HCT116 (cell line): ENCODE results near the gene DLX3.

Source experiments
- EGR1 ChIP-seq: IDR thresholded peaks from 2 replicates; pipeline ENCODE4 v1.6.1; 2012; ENCODE audit warnings: low read depth
- EZH2 ChIP-seq: fragments of 200-600 bp; sonication (generic); IDR thresholded peaks from 2 replicates; pipeline ENCODE4 v1.6.1; 2017; ENCODE audit warnings: antibody characterized with exemption, mixed run types
- EZH2phosphoT487 ChIP-seq: fragments of 200-600 bp; IDR thresholded peaks from 2 replicates; pipeline ENCODE4 v1.6.1; 2018; ENCODE audit warnings: antibody characterized with exemption, borderline replicate concordance
- JUND ChIP-seq: IDR thresholded peaks from 2 replicates; pipeline ENCODE4 v1.6.1; 2012
- POLR2A ChIP-seq: IDR thresholded peaks from 2 replicates; pipeline ENCODE4 v1.7.0; 2011; ENCODE audit warnings: borderline replicate concordance; ENCODE audit not compliant: insufficient read depth, insufficient read length; ENCODE audit errors: extremely low read depth
- POLR2AphosphoS5 ChIP-seq: IDR thresholded peaks from 2 replicates; pipeline ENCODE4 v1.6.1; 2011; ENCODE audit warnings: mild to moderate bottlenecking, low read depth, low read length, moderate library complexity
- SIN3A ChIP-seq: IDR thresholded peaks from 2 replicates; pipeline ENCODE4 v1.6.1; 2012; ENCODE audit warnings: low read depth
- SP1 ChIP-seq: IDR thresholded peaks from 2 replicates; pipeline ENCODE4 v1.6.1; 2012; ENCODE audit warnings: low read depth
- YY1 ChIP-seq: IDR thresholded peaks from 2 replicates; pipeline ENCODE4 v1.6.1; 2011; ENCODE audit warnings: low read length, low read depth, moderate library complexity, mild to moderate bottlenecking; ENCODE audit not compliant: insufficient replicate concordance; ENCODE audit errors: extremely low read depth
- ZFX ChIP-seq: fragments of 450-650 bp; IDR thresholded peaks from 2 replicates; pipeline ENCODE4 v1.6.1; 2017
- TF ChIP-seq, protein P1 (sequence below): IDR thresholded peaks from 2 replicates; pipeline ENCODE4 v1.6.1; 2012
- TF ChIP-seq, protein P2 (sequence below): IDR thresholded peaks from 2 replicates; pipeline ENCODE4 v1.6.1; 2011; ENCODE audit warnings: mild to moderate bottlenecking, low read length, moderate library complexity; ENCODE audit not compliant: insufficient replicate concordance; ENCODE audit errors: extremely low read depth
- TF ChIP-seq, protein P3 (sequence below), 3 experiments: fragments of 200-600 bp in 1 of 3; sonication (generic) in 1 of 3; IDR thresholded peaks in 2 of 3; conservative IDR thresholded peaks in 1 of 3; 2 replicates each; pipeline ENCODE4 v1.5.1; 2012 to 2017; ENCODE audit warnings: low read depth in 2 of 3, low read length in 2 of 3, antibody characterized with exemption in 1 of 3, borderline replicate concordance in 1 of 3, control low read depth in 1 of 3, mild to moderate bottlenecking in 1 of 3, mixed read lengths in 1 of 3, mixed run types in 1 of 3, moderate library complexity in 1 of 3; ENCODE audit not compliant: insufficient read depth in 1 of 3
- TF ChIP-seq, protein P4 (sequence below): IDR thresholded peaks from 2 replicates; pipeline ENCODE4 v1.6.1; 2012; ENCODE audit warnings: low read depth

DNA sequence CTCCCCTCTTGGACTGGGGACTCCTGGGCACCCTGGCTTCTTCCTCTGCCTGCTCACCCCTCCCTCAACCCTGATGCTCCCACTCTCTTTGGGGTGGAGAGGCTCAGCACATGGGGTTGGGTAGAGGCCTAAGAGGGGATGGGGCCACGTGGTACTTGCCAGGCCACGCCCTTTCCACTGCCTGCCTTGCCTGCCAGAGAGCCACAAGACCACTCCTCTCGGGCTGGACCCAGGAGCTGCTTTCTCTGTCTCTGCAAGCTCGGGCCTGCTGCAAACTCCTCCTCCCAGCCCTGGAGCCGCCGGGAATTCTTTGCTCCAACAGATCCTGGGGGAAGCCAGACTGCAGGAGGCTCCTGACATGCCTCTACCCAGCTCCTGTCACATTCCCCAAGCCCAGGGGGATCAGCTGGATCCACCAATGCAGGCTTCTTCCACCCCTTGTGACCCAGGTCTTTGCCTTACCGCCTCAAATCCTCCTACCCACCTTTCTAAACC is 14.3 kb downstream of the DLX3 start:
- TF ChIP-seq, protein P1, sequence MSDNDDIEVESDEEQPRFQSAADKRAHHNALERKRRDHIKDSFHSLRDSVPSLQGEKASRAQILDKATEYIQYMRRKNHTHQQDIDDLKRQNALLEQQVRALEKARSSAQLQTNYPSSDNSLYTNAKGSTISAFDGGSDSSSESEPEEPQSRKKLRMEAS, result no peak
- TF ChIP-seq, protein P2, sequence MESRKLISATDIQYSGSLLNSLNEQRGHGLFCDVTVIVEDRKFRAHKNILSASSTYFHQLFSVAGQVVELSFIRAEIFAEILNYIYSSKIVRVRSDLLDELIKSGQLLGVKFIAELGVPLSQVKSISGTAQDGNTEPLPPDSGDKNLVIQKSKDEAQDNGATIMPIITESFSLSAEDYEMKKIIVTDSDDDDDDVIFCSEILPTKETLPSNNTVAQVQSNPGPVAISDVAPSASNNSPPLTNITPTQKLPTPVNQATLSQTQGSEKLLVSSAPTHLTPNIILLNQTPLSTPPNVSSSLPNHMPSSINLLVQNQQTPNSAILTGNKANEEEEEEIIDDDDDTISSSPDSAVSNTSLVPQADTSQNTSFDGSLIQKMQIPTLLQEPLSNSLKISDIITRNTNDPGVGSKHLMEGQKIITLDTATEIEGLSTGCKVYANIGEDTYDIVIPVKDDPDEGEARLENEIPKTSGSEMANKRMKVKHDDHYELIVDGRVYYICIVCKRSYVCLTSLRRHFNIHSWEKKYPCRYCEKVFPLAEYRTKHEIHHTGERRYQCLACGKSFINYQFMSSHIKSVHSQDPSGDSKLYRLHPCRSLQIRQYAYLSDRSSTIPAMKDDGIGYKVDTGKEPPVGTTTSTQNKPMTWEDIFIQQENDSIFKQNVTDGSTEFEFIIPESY, result no peak
- TF ChIP-seq POLR2AphosphoS5, result no peak
- TF ChIP-seq, protein P3, sequence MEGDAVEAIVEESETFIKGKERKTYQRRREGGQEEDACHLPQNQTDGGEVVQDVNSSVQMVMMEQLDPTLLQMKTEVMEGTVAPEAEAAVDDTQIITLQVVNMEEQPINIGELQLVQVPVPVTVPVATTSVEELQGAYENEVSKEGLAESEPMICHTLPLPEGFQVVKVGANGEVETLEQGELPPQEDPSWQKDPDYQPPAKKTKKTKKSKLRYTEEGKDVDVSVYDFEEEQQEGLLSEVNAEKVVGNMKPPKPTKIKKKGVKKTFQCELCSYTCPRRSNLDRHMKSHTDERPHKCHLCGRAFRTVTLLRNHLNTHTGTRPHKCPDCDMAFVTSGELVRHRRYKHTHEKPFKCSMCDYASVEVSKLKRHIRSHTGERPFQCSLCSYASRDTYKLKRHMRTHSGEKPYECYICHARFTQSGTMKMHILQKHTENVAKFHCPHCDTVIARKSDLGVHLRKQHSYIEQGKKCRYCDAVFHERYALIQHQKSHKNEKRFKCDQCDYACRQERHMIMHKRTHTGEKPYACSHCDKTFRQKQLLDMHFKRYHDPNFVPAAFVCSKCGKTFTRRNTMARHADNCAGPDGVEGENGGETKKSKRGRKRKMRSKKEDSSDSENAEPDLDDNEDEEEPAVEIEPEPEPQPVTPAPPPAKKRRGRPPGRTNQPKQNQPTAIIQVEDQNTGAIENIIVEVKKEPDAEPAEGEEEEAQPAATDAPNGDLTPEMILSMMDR (IDR thresholded peaks at IDR 0.05 in 2 of 3, conservative IDR thresholded peaks at IDR 0.05 in 1 of 3; ENCODE audit: borderline replicate concordance in 1 of 3, insufficient read depth in 1 of 3, low read depth in 2 of 3, low read length in 2 of 3), result no peak
- no peak for TF ChIP-seq EZH2phosphoT487
- TF ChIP-seq SP1, result no peak
- no peak for TF ChIP-seq YY1
- no peak for TF ChIP-seq EZH2
- TF ChIP-seq, protein P4, sequence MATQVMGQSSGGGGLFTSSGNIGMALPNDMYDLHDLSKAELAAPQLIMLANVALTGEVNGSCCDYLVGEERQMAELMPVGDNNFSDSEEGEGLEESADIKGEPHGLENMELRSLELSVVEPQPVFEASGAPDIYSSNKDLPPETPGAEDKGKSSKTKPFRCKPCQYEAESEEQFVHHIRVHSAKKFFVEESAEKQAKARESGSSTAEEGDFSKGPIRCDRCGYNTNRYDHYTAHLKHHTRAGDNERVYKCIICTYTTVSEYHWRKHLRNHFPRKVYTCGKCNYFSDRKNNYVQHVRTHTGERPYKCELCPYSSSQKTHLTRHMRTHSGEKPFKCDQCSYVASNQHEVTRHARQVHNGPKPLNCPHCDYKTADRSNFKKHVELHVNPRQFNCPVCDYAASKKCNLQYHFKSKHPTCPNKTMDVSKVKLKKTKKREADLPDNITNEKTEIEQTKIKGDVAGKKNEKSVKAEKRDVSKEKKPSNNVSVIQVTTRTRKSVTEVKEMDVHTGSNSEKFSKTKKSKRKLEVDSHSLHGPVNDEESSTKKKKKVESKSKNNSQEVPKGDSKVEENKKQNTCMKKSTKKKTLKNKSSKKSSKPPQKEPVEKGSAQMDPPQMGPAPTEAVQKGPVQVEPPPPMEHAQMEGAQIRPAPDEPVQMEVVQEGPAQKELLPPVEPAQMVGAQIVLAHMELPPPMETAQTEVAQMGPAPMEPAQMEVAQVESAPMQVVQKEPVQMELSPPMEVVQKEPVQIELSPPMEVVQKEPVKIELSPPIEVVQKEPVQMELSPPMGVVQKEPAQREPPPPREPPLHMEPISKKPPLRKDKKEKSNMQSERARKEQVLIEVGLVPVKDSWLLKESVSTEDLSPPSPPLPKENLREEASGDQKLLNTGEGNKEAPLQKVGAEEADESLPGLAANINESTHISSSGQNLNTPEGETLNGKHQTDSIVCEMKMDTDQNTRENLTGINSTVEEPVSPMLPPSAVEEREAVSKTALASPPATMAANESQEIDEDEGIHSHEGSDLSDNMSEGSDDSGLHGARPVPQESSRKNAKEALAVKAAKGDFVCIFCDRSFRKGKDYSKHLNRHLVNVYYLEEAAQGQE, result no peak
- TF ChIP-seq POLR2A, result no peak
- no peak for TF ChIP-seq EGR1
- no peak for TF ChIP-seq JUND
- TF ChIP-seq ZFX, result no peak
- TF ChIP-seq SIN3A, result no peak
